Liver (tissue), 9 donors: ENCODE results near the gene PGAM2. TPM values are rescaled to one million over a fixed set of nuclear protein-coding genes. Genes with fewer than 3 reads are reported as not detected.

Experiments used
- DNase-seq: peaks from one replicate; pipeline ENCODE4 v3.0.0-alpha.2; 2017; ENCODE audit warnings: low spot score
- H3K27ac ChIP-seq, 2 donors: one replicate each; pipeline ENCODE4 v1.7.0; 2013; ENCODE audit warnings: inconsistent platforms in 2 of 2, low read length in 2 of 2, control low read depth in 1 of 2, low read depth in 1 of 2, mild to moderate bottlenecking in 1 of 2
- H3K27me3 ChIP-seq, 4 donors: one replicate each; pipeline versions ENCODE4 v1.6.1 to v1.7.0; 2013; ENCODE audit warnings: low read length in 3 of 4, inconsistent platforms in 1 of 4, mild to moderate bottlenecking in 1 of 4, moderate library complexity in 1 of 4; ENCODE audit not compliant: control insufficient read depth in 4 of 4, insufficient read depth in 4 of 4
- H3K36me3 ChIP-seq, 4 donors: one replicate each; pipeline versions ENCODE4 v1.6.1 to v1.7.0; 2013; ENCODE audit warnings: low read length in 3 of 4, mild to moderate bottlenecking in 3 of 4, low read depth in 1 of 4, moderate library complexity in 1 of 4; ENCODE audit not compliant: control insufficient read depth in 4 of 4, insufficient read depth in 3 of 4
- H3K4me1 ChIP-seq, 4 donors: one replicate each; pipeline versions ENCODE4 v1.6.1 to v1.7.0; 2013; ENCODE audit warnings: low read length in 3 of 4, mild to moderate bottlenecking in 3 of 4, moderate library complexity in 1 of 4; ENCODE audit not compliant: control insufficient read depth in 4 of 4, insufficient read depth in 4 of 4
- H3K4me3 ChIP-seq, 3 donors: one replicate each; pipeline versions ENCODE4 v1.6.1 to v1.7.0; 2013; ENCODE audit warnings: low read length in 3 of 3, control low read depth in 1 of 3, low read depth in 1 of 3, mild to moderate bottlenecking in 1 of 3
- H3K9ac ChIP-seq, 2 donors: one replicate each; pipeline ENCODE4 v1.7.0; 2013; ENCODE audit warnings: low read length in 2 of 2, mild to moderate bottlenecking in 2 of 2, moderate library complexity in 2 of 2, control low read depth in 1 of 2, low read depth in 1 of 2
- H3K9me3 ChIP-seq, 4 donors: one replicate each; pipeline versions ENCODE4 v1.6.1 to v1.7.0; 2013; ENCODE audit warnings: low read length in 3 of 4; ENCODE audit not compliant: control insufficient read depth in 4 of 4
- ATF3 ChIP-seq: IDR thresholded peaks from 2 replicates; pipeline ENCODE4 v1.6.1; 2016; ENCODE audit warnings: antibody characterized with exemption
- EGR1 ChIP-seq, 2 donors: IDR thresholded peaks; 2 replicates each; pipeline ENCODE4 v1.6.1; 2016 to 2018; ENCODE audit warnings: antibody characterized with exemption in 2 of 2, low read depth in 2 of 2
- FOXA1 ChIP-seq: IDR thresholded peaks from 2 replicates; pipeline ENCODE4 v1.6.1; 2016; ENCODE audit warnings: antibody characterized with exemption
- FOXA2 ChIP-seq: IDR thresholded peaks from 2 replicates; pipeline ENCODE4 v1.6.1; 2016; ENCODE audit warnings: antibody characterized with exemption
- GABPA ChIP-seq, 2 donors: IDR thresholded peaks in 1 of 2; conservative IDR thresholded peaks in 1 of 2; 2 replicates each; pipeline ENCODE4 v1.6.1; 2016; ENCODE audit warnings: antibody characterized with exemption in 2 of 2, mild to moderate bottlenecking in 1 of 2, moderate library complexity in 1 of 2
- HNF4A ChIP-seq, 2 donors: conservative IDR thresholded peaks; 2 replicates each; pipeline ENCODE4 v1.6.1; 2016; ENCODE audit warnings: antibody characterized with exemption in 2 of 2, mild to moderate bottlenecking in 2 of 2
- HNF4G ChIP-seq: IDR thresholded peaks from 2 replicates; pipeline ENCODE4 v1.6.1; 2016; ENCODE audit warnings: antibody characterized with exemption
- NR2F2 ChIP-seq: IDR thresholded peaks from 2 replicates; pipeline ENCODE4 v1.6.1; 2016; ENCODE audit warnings: antibody characterized with exemption
- RAD21 ChIP-seq, 2 donors: IDR thresholded peaks; 2 replicates each; pipeline ENCODE4 v1.6.1; 2016; ENCODE audit warnings: antibody characterized with exemption in 2 of 2, mild to moderate bottlenecking in 2 of 2
- REST ChIP-seq: IDR thresholded peaks from 2 replicates; pipeline ENCODE4 v1.6.1; 2016; ENCODE audit warnings: antibody characterized with exemption, mild to moderate bottlenecking
- RXRA ChIP-seq, 2 donors: IDR thresholded peaks; 2 replicates each; pipeline ENCODE4 v1.6.1; 2017 to 2018; ENCODE audit warnings: antibody characterized with exemption in 2 of 2, mild to moderate bottlenecking in 1 of 2
- SP1 ChIP-seq: IDR thresholded peaks from 2 replicates; pipeline ENCODE4 v1.6.1; 2018; ENCODE audit warnings: antibody characterized with exemption, mild to moderate bottlenecking
- ZBTB33 ChIP-seq: IDR thresholded peaks from 2 replicates; pipeline ENCODE4 v1.6.1; 2016; ENCODE audit warnings: antibody characterized with exemption
- WGBS: extraction: QIAGEN DNeasy Blood & Tissue Kit; methylation state at CpG from one replicate; pipeline ENCODE4 v1.1.7; 2013; 5-methylcytosine and 5-hydroxymethylcytosine counted together
- polyA plus RNA-seq, 2 donors: library from polyadenylated mRNA; stranded (reverse) in 1 of 2; unstranded in 1 of 2; fragments of 200-250 nt in 1 of 2; fragments of >200 nt in 1 of 2; fragmentation: Nextera tagmentation in 1 of 2; extraction: Ambion mirVana in 1 of 2; gene quantifications; one replicate each; pipeline versions ENCODE4 v1.2.1 to v1.2.3, GENCODE V29; 2013 to 2015
- total RNA-seq, 2 donors: library from RNA; depleted of rRNA; stranded (reverse); fragments of >200 nt; gene quantifications; one replicate each; pipeline ENCODE4 v1.2.3, GENCODE V29; 2014
- TF ChIP-seq, protein P1 (sequence below): fragments of 150-350 bp; IDR thresholded peaks from 2 replicates; pipeline ENCODE4 v1.5.1; 2017; ENCODE audit warnings: improper control_type of control experiment, low read depth, low read length; ENCODE audit not compliant: missing input control
- TF ChIP-seq, protein P2 (sequence below): IDR thresholded peaks from 2 replicates; pipeline ENCODE4 v1.6.1; 2016; ENCODE audit warnings: antibody characterized with exemption
- donor health status: healthy.
- donor health status: healthy.
- donor health status: healthy.
- donor health status: healthy.
- donor health status: healthy.

The PGAM2 gene
- total RNA-seq (1 to 10 TPM in 1 of 2 donors, under 1 TPM in 1; 0.42 to 2.3 TPM), polyA plus RNA-seq (under 1 TPM; 0.13 to 0.56 TPM)

DNA sequence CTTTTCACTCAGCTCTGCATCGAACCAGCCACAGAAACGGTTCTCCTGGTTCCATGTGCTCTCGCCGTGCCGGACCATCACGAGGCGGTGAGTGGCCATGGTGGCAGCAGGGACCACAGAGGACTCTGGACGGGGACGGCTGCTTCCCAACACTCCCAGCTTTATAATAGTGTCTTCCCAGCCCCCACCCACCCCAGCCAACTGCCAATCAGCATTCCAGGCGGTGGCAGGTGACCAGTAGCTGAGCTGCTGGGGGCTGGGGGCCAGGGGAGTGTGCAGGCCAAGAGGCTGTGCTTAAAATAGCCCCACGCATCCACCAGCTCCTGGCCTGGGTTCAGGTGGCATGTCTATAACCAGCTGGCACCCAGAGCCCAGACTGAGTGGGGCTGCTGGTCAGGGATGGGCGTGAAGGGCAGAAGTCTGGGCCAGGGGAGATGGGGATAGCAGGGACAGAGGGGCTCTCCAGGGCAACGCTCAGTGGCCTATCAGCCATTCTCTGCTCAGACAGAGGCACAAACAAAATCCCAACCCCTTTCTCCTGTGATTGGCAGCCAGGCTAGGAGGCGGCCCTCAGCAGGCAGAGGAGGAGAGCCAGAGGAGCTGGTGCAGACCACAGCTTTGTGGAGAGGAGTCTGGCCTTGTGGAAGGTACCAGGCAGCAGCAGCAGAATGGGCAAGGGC is at the start of gene PGAM2:
TSS of gene PGAM2 (minus strand) at position 137 of the 680 bp plus-strand sequence. CDS start at position 99, 38 bp downstream.
- no peaks in the 10 kb centered on the region for H3K9me3 ChIP-seq
- peaks cover 0 to 9% (median 2%) of the 10 kb centered on the region in 4 donors for H3K36me3 ChIP-seq
- TF ChIP-seq RAD21 (IDR thresholded peaks at IDR 0.05) = no peak
- TF ChIP-seq, protein P1, sequence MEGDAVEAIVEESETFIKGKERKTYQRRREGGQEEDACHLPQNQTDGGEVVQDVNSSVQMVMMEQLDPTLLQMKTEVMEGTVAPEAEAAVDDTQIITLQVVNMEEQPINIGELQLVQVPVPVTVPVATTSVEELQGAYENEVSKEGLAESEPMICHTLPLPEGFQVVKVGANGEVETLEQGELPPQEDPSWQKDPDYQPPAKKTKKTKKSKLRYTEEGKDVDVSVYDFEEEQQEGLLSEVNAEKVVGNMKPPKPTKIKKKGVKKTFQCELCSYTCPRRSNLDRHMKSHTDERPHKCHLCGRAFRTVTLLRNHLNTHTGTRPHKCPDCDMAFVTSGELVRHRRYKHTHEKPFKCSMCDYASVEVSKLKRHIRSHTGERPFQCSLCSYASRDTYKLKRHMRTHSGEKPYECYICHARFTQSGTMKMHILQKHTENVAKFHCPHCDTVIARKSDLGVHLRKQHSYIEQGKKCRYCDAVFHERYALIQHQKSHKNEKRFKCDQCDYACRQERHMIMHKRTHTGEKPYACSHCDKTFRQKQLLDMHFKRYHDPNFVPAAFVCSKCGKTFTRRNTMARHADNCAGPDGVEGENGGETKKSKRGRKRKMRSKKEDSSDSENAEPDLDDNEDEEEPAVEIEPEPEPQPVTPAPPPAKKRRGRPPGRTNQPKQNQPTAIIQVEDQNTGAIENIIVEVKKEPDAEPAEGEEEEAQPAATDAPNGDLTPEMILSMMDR = no peak
- TF ChIP-seq ZBTB33 = no peak
- no peak for TF ChIP-seq RXRA (IDR thresholded peaks at IDR 0.05)
- TF ChIP-seq FOXA2 = no peak
- TF ChIP-seq FOXA1 = no peak
- no peak for TF ChIP-seq HNF4G
- no peak for TF ChIP-seq HNF4A (conservative IDR thresholded peaks at IDR 0.05)
- no peak for TF ChIP-seq EGR1 (IDR thresholded peaks at IDR 0.05; ENCODE audit: low read depth in 2 of 2)
- TF ChIP-seq ATF3 = no peak
- TF ChIP-seq REST = no peak
- TF ChIP-seq NR2F2 = no peak
- TF ChIP-seq, protein P2, sequence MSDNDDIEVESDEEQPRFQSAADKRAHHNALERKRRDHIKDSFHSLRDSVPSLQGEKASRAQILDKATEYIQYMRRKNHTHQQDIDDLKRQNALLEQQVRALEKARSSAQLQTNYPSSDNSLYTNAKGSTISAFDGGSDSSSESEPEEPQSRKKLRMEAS = no peak
- TF ChIP-seq GABPA (IDR thresholded peaks at IDR 0.05 in 1 of 2, conservative IDR thresholded peaks at IDR 0.05 in 1 of 2) = no peak
- TF ChIP-seq SP1 = no peak
- H3K4me3 ChIP-seq = no peak within 1 kb of the TSS
- no peaks in the 10 kb centered on the region for H3K27me3 ChIP-seq
- DNase-seq = no peak
- WGBS = 38% methylated on average over 14 of the region's 14 CpGs
- H3K9ac ChIP-seq = no peak within 1 kb of the TSS
- H3K4me1 ChIP-seq = peaks cover 10 to 28% (median 20%) of the 10 kb centered on the region in 4 donors
- H3K27ac ChIP-seq = no peak within 1 kb of the TSS
